Thyroid gland (tissue), 4 donors: ENCODE results near the gene CCL4.
"Not testable (repeated sequence)": the region's sequence is repeated elsewhere in the genome, so short reads cannot be mapped to it uniquely, and the experiment has no call there.

Experiments
- CTCF ChIP-seq, 6 experiments: fragments of 200-600 bp in 3 of 6; fragments of 450-650 bp in 3 of 6; sonication (generic) in 3 of 6; IDR thresholded peaks; one replicate each; pipeline ENCODE4 v1.5.1; 2016 to 2019; ENCODE audit warnings: antibody characterized with exemption in 6 of 6, mild to moderate bottlenecking in 2 of 6, inconsistent platforms in 1 of 6, moderate library complexity in 1 of 6
- POLR2A ChIP-seq, 2 donors: fragments of 450-650 bp; IDR thresholded peaks; one replicate each; pipeline ENCODE4 v1.6.1; 2017; ENCODE audit warnings: antibody characterized with exemption in 2 of 2, mild to moderate bottlenecking in 2 of 2, moderate library complexity in 1 of 2

GRCh38 chr17:36104246-36104645 is 619 bp downstream of the CCL4 start:
- not testable (repeated sequence) for TF ChIP-seq CTCF, POLR2A (IDR thresholded peaks at IDR 0.05)
